Stomach (tissue), 4 donors: Measurements from ENCODE around the gene FAM24B.

ENCODE experiments used
- EP300 ChIP-seq: sonication (generic); formaldehyde crosslinking; IDR thresholded peaks from one replicate; pipeline ENCODE4 v1.6.1; 2017; ENCODE audit warnings: antibody characterized with exemption
- POLR2A ChIP-seq, 4 donors: fragments of 450-650 bp; IDR thresholded peaks; one replicate each; pipeline ENCODE4 v1.6.1; 2016; ENCODE audit warnings: antibody characterized with exemption in 4 of 4, control low read depth in 2 of 4, mild to moderate bottlenecking in 1 of 4, moderate library complexity in 1 of 4
- POLR2AphosphoS5 ChIP-seq, 3 donors: sonication (generic); formaldehyde crosslinking; IDR thresholded peaks; one replicate each; pipeline ENCODE4 v1.6.1; 2016; ENCODE audit warnings: antibody characterized with exemption in 3 of 3
- TF ChIP-seq, protein P1 (sequence below), 7 experiments: fragments of 450-650 bp in 4 of 7; fragments of 200-600 bp in 3 of 7; sonication (generic) in 3 of 7; IDR thresholded peaks; one replicate each; pipeline ENCODE4 v1.5.1; 2016 to 2019; ENCODE audit warnings: antibody characterized with exemption in 7 of 7, control low read depth in 2 of 7, mild to moderate bottlenecking in 1 of 7

DNA sequence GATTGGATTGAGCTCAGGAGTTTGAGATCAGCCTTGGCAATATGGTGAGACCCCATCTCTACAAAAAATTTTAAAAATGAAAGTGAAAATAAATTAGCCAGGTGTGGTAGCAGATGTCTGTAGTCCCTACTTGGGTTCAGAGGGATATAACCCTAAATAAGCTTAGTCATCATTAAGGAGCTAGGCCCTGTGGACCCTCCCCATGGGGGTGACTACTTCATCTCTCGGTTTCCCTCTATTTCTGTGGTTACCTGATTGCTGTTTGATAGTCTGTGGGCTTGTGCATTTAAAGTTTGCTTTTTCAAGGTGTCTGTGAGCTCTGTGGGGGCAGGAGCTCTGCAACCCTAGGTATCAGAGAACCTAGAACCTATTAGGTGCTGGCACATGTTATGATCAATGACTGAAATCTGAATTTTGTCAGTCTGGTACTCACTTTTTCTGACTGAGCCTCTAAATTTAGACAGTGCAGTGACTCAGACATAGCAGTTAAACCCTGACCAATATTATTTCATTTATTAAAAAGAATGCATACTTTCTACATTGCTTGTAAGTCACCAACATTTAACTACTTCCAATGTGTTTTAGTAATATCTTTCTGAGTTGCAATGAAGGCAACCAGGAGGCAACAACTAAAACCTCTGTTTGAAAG is 25.6 kb downstream of the FAM24B start:
- TF ChIP-seq, protein P1, sequence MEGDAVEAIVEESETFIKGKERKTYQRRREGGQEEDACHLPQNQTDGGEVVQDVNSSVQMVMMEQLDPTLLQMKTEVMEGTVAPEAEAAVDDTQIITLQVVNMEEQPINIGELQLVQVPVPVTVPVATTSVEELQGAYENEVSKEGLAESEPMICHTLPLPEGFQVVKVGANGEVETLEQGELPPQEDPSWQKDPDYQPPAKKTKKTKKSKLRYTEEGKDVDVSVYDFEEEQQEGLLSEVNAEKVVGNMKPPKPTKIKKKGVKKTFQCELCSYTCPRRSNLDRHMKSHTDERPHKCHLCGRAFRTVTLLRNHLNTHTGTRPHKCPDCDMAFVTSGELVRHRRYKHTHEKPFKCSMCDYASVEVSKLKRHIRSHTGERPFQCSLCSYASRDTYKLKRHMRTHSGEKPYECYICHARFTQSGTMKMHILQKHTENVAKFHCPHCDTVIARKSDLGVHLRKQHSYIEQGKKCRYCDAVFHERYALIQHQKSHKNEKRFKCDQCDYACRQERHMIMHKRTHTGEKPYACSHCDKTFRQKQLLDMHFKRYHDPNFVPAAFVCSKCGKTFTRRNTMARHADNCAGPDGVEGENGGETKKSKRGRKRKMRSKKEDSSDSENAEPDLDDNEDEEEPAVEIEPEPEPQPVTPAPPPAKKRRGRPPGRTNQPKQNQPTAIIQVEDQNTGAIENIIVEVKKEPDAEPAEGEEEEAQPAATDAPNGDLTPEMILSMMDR (IDR thresholded peaks at IDR 0.05), result no peak
- no peak for TF ChIP-seq POLR2AphosphoS5 (IDR thresholded peaks at IDR 0.05)
- TF ChIP-seq EP300, result no peak
- TF ChIP-seq POLR2A (IDR thresholded peaks at IDR 0.05), result no peak
